ENCODE results near the gene ARHGEF10L.

ARHGEF10L gene

DNA sequence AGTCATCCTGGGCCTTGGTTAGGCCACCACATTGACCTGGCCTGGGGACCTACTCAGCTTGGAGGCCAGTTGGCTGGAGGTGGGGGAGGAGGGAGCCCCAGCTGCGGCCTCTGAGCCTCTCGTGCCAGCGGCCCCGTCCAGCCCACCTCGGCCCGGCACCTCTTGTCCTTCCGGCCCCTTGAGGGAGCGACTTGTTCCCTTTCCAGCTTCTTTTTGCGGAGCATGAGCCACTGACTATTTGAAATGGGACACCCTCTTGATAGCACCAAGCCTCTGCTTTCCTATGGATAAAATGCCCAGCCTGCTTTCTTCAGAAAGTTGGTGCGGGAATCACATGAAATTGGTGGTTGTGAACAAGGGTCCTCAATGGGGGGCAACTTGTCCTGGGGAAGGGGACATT, 24.7 kb upstream of the ARHGEF10L start:
- no peak for ATAC-seq (ENCODE audit: low read depth)
- Mint-ChIP-seq H3K4me3 (no peak overlapping the region), H3K27ac (no peak overlapping the region), H3K27me3 (peaks cover 9% of the 10 kb centered on the region), H3K9me3 (no peaks in the 10 kb centered on the region), H3K36me3 (peaks cover 2% of the 10 kb centered on the region), H3K4me1 (no peaks in the 10 kb centered on the region)
- no peak for DNase-seq (ENCODE audit: low spot score in 2 of 2)

DNA sequence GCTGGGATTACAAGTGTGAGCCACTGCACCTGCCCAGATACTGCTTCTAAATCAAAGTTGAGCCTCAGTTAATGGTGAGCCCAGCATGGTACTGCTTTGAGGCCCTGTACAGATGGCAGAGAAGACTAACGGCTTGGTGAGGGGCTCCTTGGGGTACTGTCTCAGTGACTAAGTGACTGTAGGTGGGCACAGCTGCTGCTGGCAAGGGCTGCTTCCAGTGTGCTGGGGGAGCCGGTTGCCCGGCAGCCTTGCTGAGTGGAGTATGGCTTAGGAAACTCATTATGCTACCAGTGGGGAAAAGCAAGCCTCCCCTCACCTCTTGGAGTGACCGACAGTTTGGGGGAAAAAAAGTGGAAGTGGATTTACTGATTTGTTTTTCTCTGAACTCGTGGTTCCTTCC, 23.6 kb upstream of the ARHGEF10L start:
- no peaks in the 10 kb centered on the region for H3K9me3 Mint-ChIP-seq
- H3K27me3 Mint-ChIP-seq, result peaks cover 14% of the 10 kb centered on the region
- peaks cover 2% of the 10 kb centered on the region for H3K36me3 Mint-ChIP-seq
- peaks cover 4% of the 10 kb centered on the region for H3K4me1 Mint-ChIP-seq
- ATAC-seq (ENCODE audit: low read depth) (no peak), DNase-seq (ENCODE audit: low spot score in 2 of 2) (no peak)
- H3K27ac Mint-ChIP-seq, result no peak overlapping the region
- no peak overlapping the region for H3K4me3 Mint-ChIP-seq

DNA sequence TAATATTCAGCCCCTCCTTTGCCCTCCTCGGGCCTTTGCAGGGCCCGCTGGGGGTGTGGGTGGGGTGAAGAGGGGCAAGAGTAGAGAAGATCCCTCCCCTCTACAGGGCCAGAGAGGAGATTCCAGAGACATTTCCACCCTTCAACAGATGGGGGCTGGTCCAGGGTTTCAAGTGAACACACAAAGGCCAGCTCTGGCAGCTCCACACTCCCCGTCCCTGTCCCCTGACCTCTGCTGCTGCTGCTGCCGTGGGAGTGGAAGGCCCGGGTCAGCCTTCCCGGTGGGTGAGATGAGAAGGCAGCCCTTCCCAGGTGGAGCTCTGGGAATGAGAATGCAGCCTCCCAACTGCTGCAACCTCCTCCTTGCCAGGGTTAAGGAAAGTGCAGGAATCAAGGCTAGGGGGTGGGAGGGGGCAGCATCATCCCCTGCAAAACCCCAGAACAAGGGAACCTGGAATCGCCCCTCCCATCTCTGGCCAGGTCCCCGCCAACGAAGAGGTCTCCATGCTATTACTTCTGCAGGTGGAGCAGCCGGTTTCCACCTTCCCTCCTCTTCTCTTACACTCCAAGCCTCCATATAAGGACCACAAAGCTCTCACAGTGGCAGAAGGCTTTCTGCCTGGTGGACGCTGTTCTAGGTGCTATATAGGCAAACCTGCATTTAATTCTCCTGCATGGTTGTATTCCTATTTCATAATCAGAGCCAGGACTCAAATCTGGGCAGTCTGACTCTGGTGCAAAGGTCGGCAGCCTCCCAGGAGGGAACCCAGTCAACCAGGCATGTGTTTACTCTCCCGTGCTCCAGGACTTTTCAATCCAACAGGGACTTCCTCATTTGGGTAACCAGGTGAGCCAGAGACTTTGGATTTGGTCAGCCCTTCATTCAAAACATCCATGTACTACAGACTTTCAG, 22.9 kb upstream of the ARHGEF10L start:
- Mint-ChIP-seq H3K4me3 (no peak overlapping the region), H3K27me3 (peaks cover 15% of the 10 kb centered on the region), H3K27ac (no peak overlapping the region), H3K36me3 (peaks cover 2% of the 10 kb centered on the region), H3K4me1 (peaks cover 4% of the 10 kb centered on the region), H3K9me3 (no peaks in the 10 kb centered on the region)
- DNase-seq (ENCODE audit: low spot score in 2 of 2), result no peak
- ATAC-seq (ENCODE audit: low read depth), result no peak

DNA sequence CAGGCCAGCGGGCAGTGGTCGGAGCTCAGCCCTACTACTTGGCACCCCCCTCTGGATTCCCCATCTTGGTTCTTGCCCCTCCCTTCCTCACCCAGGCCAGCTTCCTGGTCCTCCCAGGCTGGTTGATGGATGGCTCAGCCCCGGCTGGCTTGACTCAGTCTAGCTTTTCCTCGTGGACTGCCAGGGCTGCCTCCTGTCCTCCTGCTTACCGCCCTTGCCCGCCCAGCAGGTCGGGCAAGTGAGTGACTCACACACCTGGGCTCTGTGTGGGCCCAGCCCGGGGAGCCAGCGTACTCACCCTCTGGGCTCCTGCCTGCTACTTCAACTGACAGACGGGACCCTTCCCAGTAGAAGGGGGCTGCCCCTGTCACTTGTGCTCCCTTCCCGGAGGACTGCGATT, 19.5 kb upstream of the ARHGEF10L start:
- peaks cover 2% of the 10 kb centered on the region for H3K36me3 Mint-ChIP-seq
- H3K4me3 Mint-ChIP-seq, result no peak overlapping the region
- H3K27me3 Mint-ChIP-seq, result peaks cover 22% of the 10 kb centered on the region
- no peak overlapping the region for H3K27ac Mint-ChIP-seq
- H3K4me1 Mint-ChIP-seq, result peaks cover 4% of the 10 kb centered on the region
- DNase-seq (ENCODE audit: low spot score in 2 of 2), result no peak
- H3K9me3 Mint-ChIP-seq, result no peaks in the 10 kb centered on the region
- ATAC-seq (ENCODE audit: low read depth), result no peak

DNA sequence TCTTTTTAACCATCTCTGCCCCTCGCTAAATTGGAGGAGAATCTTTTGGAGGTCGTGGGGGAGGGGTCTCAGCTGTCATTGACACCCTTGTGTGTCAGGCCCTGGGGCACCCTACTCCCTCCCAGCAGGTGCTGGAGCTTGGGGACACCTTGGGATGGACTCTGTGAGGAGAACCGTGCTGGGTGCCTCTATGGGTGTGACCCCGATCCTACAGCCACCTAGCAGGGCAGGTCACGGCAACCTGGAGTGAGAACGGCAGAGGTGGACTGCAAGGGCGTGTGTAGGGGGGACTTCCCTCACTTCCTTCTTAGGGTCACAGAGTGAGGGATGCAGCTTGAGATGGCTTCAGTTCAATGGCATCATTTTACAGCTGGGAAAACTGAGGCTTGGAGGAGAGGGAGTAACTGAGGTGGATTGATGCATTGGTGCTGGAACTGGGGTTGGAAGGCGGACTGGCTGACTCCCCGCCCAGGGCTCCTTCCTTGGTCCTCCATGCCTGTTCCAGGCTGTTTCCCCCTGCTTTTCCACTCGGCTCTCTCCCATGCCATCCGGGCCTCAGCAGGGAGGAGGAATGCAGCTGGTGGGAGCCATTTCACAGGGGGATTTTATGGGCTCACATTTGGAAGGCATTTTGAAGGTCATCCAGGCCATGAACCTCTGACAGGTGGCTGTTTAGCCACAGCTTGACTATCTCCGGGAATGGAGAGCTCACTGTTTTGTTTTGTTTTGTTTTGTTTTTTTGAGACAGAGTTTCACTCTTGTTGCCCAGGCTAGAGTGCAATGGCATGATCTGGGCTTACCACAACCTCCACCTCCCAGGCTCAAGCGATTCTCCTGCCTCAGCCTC, 18.8 kb upstream of the ARHGEF10L start:
- H3K36me3 Mint-ChIP-seq, result no peaks in the 10 kb centered on the region
- no peak for DNase-seq (ENCODE audit: low spot score in 2 of 2)
- ATAC-seq (ENCODE audit: low read depth), result no peak
- H3K9me3 Mint-ChIP-seq, result no peaks in the 10 kb centered on the region
- H3K27me3 Mint-ChIP-seq, result peaks cover 20% of the 10 kb centered on the region
- H3K27ac Mint-ChIP-seq, result no peak overlapping the region
- H3K4me3 Mint-ChIP-seq, result no peak overlapping the region
- H3K4me1 Mint-ChIP-seq, result peaks cover 4% of the 10 kb centered on the region

GRCh38 chr1:17521946-17522612, 17.4 kb upstream of the ARHGEF10L start:
- Mint-ChIP-seq H3K4me3 (no peak overlapping the region), H3K27ac (no peak overlapping the region), H3K9me3 (no peaks in the 10 kb centered on the region), H3K36me3 (no peaks in the 10 kb centered on the region), H3K4me1 (peaks cover 4% of the 10 kb centered on the region), H3K27me3 (peaks cover 18% of the 10 kb centered on the region)
- ATAC-seq (ENCODE audit: low read depth) (no peak), DNase-seq (ENCODE audit: low spot score in 2 of 2) (no peak)

DNA sequence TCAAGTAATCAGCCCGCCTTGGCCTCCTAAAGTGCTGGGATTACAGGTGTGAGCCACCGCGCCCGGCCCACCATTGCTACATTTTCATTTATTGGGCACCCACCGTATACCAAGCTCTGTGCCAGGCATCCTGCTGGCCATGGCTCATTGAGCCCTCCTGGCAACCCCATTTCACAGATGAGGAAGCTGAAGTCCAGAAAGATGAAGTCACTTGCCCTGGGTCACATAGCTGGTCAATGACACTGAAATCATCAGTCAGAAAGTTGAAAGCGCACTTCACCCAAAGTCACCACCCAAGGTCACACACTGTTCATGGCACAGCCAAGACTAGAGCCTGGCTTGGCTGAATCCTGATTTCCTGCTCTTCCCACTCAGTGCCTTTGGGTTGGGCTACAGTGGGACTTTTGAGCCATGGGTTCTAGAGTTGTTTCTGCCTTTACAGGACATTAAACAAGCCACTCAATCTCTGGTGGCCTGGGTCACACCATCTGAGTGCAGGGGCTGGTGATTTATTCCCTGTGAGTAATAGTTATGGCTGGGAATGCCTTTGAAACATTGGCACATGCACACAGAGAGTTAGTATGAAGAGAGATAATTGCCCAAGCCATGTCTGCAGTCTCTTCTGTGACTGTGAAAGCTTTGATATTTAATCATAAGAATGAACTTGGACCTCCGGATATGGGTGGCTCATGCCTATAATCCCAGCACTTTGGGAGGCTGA, 16.0 kb upstream of the ARHGEF10L start:
- no peaks in the 10 kb centered on the region for H3K36me3 Mint-ChIP-seq
- H3K27ac Mint-ChIP-seq, result no peak overlapping the region
- no peak overlapping the region for H3K4me3 Mint-ChIP-seq
- H3K4me1 Mint-ChIP-seq, result peaks cover 4% of the 10 kb centered on the region
- no peak for ATAC-seq (ENCODE audit: low read depth)
- peaks cover 15% of the 10 kb centered on the region for H3K27me3 Mint-ChIP-seq
- no peaks in the 10 kb centered on the region for H3K9me3 Mint-ChIP-seq
- no peak for DNase-seq (ENCODE audit: low spot score in 2 of 2)

- peaks cover 4% of the 10 kb centered on the region for H3K4me1 Mint-ChIP-seq
- DNase-seq (ENCODE audit: low spot score in 2 of 2), result no peak
- no peaks in the 10 kb centered on the region for H3K36me3 Mint-ChIP-seq
- peaks cover 18% of the 10 kb centered on the region for H3K27me3 Mint-ChIP-seq
- ATAC-seq (ENCODE audit: low read depth), result no peak
- H3K27ac Mint-ChIP-seq, result no peak overlapping the region
- no peaks in the 10 kb centered on the region for H3K9me3 Mint-ChIP-seq
- H3K4me3 Mint-ChIP-seq, result no peak overlapping the region
Observed at GRCh38 chr1:17524645-17525044, 14.9 kb upstream of the ARHGEF10L start.

DNA sequence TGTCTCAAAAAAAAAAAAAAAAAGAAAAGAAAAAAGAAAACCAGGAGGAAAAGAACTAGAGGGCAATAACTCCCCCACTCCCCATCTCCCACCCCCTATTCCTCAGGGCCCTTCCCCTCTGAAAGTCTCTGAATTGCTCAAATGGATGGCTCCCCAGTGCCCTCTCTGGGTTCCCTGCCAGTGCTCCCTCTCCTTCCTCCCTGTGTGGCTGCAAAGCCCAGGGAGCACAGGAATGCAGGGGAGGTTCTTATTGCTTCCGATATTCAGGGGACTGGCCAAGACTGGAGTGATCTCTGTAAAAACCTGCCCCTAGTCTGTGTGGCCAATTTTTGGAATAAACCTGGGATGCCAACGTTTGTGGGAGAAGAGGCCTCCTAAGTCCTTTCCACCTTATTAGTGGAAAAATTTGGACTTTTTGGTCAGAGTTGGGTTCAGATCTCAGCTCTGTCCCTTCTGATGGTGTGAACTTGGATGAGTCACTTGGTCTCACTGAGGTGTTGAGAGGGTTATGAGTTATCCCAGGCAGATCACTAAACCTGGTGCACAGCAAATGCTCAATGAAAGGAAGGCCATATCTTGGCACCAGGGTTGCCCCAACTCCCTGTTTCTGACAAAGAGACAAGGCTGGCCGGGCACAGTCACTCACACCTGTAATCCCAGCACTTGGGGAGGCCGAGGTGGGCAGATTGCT, 13.4 kb upstream of the ARHGEF10L start:
- H3K27ac Mint-ChIP-seq, result no peak overlapping the region
- no peak for DNase-seq (ENCODE audit: low spot score in 2 of 2)

GRCh38 chr1:17527036-17527914, 12.2 kb upstream of the ARHGEF10L start:
- peaks cover 10% of the 10 kb centered on the region for H3K27me3 Mint-ChIP-seq
- no peak for ATAC-seq (ENCODE audit: low read depth)

More for the DNA sequence above, 13.4 kb upstream of the ARHGEF10L start:
- Mint-ChIP-seq H3K9me3 (no peaks in the 10 kb centered on the region), H3K4me3 (no peak overlapping the region), H3K4me1 (peaks cover 4% of the 10 kb centered on the region), H3K36me3 (no peaks in the 10 kb centered on the region), H3K27me3 (peaks cover 16% of the 10 kb centered on the region)
- no peak for ATAC-seq (ENCODE audit: low read depth)

GRCh38 chr1:17529381-17529780, 10.1 kb upstream of the ARHGEF10L start:
- Mint-ChIP-seq H3K27me3 (peaks cover 7% of the 10 kb centered on the region), H3K36me3 (no peaks in the 10 kb centered on the region), H3K4me1 (peaks cover 4% of the 10 kb centered on the region), H3K27ac (no peak overlapping the region), H3K9me3 (no peaks in the 10 kb centered on the region), H3K4me3 (no peak overlapping the region)
- DNase-seq (ENCODE audit: low spot score in 2 of 2) (no peak), ATAC-seq (ENCODE audit: low read depth) (no peak)

More at GRCh38 chr1:17527036-17527914, 12.2 kb upstream of the ARHGEF10L start:
- Mint-ChIP-seq H3K4me3 (no peak overlapping the region), H3K4me1 (peaks cover 4% of the 10 kb centered on the region), H3K27ac (no peak overlapping the region), H3K36me3 (no peaks in the 10 kb centered on the region), H3K9me3 (no peaks in the 10 kb centered on the region)
- DNase-seq (ENCODE audit: low spot score in 2 of 2), result no peak

- H3K27ac Mint-ChIP-seq, result no peak overlapping the region
- no peaks in the 10 kb centered on the region for H3K9me3 Mint-ChIP-seq
- H3K4me3 Mint-ChIP-seq, result no peak overlapping the region
- DNase-seq (ENCODE audit: low spot score in 2 of 2) (no peak), ATAC-seq (ENCODE audit: low read depth) (no peak)
- H3K4me1 Mint-ChIP-seq, result peaks cover 13% of the 10 kb centered on the region
- H3K36me3 Mint-ChIP-seq, result no peaks in the 10 kb centered on the region
- H3K27me3 Mint-ChIP-seq, result peaks cover 7% of the 10 kb centered on the region
Observed at GRCh38 chr1:17531343-17531681, 8.2 kb upstream of the ARHGEF10L start.

Data from memory B cell (primary cell).